Stimulated activated CD4-positive, alpha-beta T cell treated with anti-CD3 and anti-CD28 coated beads, Interleukin-1b, Interleukin-23, amount 100 ng/mL, for 24 hours (primary cell): ENCODE data around the gene CPHXL2.
A peak's percentile ranks its signal among the peaks of the same experiment; 100 is the strongest.

Experiments used
- DNase-seq, 4 experiments: peaks; one replicate each; pipeline ENCODE4 v3.0.0-alpha.2; 2020; ENCODE audit warnings: low read depth in 4 of 4, low spot score in 1 of 4

Gene CPHXL2

DNA sequence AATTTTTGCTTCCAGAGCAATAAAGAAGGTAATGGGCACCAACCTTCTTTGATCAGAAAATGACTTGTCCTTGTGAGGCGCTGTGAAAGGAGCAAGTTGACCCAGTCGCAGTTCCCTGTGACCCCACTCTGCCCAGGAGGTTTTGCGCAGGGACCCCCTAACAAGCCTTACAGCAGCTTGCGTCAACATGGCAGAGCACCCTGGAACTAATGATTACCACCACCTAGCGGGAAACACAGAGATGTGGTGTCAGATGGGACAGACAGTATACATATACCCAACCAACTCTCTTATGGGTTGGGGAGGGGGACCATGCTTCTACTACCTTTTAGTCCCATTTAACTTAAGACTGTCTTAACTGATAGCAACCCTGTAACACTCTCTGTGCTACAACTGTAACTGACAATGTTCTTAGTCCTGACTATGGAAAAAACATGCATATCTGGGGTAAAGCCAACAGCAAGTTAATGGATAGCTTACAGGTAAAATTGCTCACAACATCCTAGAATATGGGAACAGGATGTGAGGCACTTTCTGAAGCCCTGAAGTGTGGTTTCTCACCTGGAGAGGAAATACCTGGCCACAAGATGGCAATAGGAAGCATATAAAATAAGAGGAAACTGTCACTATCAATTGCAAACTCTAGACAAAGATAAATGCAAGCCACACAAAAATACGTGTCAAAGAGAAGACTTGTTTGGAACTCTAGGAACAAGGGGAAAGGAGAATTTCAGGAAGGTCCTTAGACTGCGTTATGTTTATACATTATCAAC lies 32.4 kb downstream of the CPHXL2 start:
- DNase-seq, result no peak

DNA sequence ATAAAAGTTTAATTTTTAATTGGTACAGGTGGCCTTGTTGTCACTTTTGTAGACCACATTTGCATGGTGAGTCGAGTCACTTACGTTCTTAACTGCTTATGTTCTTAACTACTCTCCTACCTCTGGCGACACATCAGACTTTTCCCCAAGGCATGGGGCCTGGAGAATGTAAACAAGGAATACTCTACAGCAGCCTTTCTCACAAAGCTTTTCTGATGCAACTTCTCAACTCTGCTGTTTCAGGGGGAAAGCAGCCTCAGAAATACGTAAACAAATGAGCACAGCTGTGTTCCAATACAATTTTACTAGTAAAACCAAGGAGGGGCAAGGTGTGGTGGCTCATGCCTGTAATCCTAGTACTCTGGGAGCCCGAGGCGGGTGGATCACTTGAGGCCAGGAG lies 36.2 kb downstream of the CPHXL2 start:
- no peak for DNase-seq

DNA sequence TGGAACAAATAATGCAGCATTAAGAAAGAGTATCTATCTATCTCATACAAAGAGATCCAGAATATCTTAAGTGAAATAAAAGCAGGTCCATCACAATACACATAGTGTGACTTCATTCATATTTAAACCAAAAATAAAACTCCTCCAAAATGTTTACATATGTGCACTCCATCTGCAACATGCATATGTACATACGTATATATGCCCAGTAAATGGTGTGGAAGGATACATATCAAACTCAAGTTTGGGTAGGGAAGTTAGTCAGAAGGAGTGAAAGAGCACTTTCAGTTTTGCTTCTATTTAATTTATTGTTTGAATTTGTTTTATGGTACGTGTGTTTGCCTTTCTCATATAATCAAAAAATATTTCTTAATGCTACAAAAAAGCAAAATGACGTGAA lies 41.8 kb downstream of the CPHXL2 start:
- DNase-seq, result no peak

DNA sequence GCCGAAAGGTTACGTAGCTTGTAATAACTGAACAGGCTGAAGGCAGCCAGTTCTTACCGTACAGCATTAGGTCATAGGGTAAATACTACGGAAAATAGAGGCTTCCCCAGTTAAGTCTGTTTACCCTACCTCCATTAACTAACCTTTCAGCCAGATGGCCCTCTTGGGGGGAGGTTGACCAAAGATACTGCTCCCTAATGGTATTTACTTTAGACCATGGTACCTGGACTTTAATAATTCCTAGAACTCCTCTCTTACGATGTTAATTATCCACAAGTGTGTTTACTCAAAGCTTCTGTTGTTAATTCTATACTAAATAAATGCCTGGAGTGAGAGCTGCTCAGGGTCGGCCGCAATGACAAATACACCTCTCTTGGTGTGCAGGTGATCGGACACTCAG lies 44.0 kb downstream of the CPHXL2 start:
- no peak for DNase-seq

DNA sequence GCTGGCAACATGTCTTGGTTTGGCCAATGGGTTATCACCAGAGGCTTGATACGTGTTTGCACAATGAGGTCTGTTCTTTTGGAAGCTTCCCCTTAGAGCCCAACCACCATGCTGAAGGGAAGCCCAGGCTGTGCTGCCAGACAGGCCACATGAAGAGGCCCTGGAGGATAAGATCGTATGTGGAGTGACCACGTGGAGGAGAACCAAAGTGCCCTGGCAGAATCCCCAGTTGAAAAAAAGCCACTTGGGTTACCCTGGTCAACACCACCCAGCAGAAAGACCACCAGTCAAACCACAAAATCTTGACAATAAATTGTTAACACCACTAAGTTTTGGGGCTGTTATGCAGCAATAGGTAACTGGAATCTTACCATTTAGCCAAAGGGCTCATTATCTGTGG lies 46.8 kb downstream of the CPHXL2 start:
- DNase-seq, result no peak

DNA sequence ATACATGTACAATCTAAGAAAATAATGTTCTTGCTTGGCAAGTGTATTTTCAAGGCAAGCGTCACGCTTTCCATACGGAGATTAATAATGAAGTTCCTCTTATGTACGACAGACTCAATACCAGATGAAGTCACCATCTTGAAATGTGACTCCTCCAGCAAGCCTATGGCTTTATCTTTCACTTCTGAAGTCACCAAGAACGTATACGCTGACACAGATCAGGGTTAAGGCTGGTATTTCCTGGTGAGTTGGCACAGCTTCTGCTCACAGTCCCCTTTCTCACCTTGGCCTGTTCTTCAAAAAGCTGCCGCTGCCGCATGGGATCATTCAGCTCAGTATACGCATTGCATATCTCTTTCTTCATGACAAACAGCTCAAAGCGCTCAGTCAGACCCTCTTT lies 47.7 kb downstream of the CPHXL2 start:
- no peak for DNase-seq

DNA sequence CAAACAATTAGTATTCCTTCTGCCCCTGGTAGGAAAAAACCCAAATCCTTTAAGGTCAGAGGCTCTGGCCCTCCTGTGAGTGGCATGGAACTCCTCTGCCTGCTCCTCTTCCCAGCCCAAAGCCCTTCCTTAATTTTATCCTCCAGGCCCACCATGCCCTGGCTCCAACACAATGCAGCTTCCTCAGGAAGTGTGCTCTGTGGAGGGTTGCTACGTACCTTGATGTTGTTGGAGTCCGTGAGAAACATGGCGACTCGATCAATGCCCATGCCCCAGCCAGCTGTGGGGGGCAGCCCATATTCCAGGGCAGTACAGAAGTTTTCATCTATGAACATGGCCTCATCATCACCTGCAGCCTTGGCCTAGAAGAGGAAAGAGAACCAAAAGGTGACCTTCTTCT lies 48.5 kb downstream of the CPHXL2 start:
- DNase-seq, result no peak

DNA sequence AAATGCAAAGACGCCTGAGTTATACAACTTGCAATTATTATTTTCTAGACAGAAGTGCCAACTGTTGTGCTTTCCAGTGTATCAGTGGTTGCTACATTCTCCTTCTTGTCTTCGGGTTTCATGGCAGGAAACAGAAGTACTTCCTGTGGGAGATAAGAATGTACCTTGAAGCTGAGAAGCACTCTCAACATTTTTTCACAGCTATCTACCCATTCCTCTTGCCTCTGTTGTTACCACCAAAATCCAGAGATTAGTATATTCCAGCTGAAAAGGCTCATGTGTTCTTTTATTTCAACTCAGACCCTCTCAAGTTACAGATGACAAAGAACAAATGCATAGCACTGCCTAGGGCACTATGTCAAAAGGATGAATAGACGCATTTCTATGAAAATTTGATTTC lies 49.0 kb downstream of the CPHXL2 start:
- DNase-seq, result no peak

DNA sequence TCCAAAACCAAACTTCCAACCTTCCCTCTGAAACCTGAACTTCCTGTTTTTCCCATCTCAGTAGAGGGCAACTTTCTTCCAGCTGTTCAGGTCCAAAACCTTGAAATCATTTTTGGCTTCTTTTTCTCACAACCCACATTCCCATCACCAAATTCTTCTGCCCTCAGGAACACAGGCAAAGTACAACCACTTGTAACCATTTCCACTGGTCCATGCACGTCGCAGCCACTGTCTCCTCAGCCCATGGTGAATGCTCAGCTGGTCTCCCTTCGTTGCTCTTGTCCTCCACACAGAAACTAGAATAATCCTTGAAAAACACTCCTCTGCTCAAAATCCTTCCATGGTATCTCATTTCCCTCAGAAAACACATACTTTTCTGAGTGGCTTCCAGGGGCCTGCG lies 50.0 kb downstream of the CPHXL2 start:
- DNase-seq, result no peak

DNA sequence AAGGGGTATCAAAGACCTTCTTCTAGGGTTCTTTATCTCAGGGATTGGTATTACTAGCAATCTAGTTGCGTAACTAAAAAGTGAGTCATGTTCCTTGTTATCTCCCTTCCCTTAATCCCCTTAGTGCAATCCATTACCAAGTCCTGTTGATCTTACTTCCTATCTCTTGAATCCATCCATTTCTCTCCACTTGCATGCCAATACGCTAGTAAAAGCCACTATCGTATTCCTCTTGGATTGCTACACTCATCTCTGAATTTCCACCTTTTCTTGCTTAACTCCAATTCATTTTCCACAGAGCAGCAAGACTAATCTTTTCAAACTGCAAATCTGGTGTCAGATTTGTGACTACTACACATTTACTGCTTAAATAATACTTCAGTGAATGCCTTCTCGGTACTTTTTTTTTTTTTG lies 51.9 kb downstream of the CPHXL2 start:
- DNase-seq, result no peak

DNA sequence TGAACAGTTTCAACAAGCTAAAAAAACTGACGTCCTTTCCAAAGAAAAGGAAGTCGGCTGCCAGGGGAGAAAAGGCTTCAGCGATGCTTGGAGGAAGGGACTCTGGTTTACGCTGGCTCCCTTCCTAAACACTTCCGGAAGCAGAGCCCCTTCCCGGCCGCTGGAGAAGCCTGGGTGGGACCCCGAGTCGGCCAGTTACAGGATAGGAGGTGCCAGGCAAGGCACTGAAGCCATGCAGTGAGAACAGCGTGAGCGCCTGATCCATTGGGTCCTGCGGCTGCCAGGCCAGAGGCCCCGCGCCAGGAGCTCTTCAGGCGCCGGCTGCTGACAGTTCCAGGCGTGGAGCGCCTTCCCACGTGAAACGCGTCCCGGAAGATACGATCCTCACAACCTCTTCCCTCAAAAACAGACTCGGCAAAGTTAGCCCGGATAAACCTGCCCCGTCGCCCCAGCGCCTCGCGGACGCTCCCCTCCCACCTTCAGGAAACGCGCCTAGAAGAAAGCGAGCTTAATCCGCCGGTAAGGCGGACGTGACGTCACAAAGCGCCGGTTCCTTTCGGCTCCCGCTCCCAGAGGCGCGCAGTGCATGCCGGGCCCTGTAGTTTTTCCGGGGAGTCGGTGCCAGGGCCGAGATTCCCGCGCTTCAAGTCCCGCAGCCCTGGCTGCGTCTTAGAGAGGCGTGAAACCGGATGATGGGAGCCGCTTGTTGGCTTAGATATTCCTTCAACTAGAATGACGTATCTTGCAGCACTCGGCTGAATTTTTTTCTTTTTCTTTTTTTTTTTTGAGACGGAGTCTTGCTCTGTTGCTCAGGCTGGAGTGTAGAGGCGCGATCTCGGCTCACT lies 53.8 kb downstream of the CPHXL2 start, which contains the start of gene ADAT1:
Gene ADAT1 (minus strand): TSS at position 521 of the 845 bp plus-strand sequence. CDS start 2,482 bp downstream, outside the sequence.
- peak; percentile 89 to 97 (median 96) for DNase-seq

DNA sequence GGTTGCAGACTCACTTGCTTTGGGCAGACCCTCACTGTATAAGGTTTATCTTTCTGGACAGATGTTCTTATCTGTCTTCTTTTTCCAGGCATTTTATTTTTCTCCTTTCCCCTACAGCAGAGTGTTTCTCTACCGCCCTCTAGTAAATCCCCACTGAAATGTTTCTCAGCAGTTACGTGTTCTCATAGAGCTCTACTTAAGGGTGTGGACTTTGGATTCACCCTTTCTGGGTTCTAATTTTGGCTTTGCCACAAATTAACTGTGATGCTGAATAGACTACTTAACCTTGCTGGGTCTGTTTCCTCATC lies 55.7 kb downstream of the CPHXL2 start:
- no peak for DNase-seq

DNA sequence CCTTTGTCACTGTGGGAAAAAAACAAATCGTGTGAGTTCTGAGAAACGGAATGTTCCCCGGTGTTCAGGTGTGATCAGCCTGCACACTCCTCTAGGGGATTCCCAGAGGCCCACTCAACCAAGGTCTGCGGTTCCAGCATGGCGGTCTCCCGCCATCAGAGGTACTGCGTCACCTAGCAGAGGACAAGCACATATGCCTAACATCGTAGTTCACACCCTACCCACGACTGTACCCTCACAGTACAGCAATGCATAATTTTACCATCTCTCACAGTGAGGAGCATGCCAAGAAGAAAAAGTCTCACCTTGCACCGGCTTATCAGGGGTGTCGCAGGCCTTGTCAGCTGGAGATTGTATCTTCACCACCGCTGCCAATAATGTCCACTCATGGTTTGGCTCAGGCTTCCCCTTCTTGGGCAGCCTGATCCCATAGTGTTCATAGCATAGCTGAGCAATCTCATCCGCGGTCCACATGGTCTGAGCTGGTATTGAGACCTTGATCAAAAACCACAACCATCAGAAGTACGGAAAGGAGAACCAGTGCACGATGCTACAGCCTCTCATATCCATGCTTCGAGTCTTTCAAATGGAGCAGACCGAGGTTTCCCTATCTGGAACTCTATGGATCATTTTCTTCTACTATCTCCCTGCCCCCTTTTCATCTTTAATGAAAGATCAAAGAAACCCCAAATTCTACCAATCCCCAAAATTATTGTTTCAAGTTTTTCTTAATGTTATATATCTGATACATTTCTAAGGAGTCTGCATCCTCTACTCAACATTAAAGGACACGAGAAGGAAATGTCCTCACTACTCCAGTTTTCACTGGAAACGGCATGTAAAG lies 56.3 kb downstream of the CPHXL2 start:
- DNase-seq, result no peak

DNA sequence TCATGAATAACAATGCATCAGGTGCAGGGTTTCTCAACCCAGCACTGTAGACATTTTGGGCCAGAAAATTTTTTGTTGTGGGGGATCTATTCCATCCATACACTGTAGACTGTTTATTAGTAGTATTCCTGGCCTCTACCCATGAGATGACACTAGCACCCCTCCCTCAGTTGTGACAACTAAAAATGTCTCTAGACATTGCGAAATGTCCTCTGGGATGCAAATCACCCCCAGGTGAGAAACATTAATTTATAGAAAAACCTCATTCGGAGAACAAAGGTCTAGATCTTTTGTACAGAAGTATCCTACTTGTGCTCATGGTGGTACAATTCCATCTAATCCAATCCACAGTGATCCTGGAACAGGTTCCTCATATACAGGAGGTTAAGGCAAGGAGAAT lies 58.0 kb downstream of the CPHXL2 start:
- no peak for DNase-seq

DNA sequence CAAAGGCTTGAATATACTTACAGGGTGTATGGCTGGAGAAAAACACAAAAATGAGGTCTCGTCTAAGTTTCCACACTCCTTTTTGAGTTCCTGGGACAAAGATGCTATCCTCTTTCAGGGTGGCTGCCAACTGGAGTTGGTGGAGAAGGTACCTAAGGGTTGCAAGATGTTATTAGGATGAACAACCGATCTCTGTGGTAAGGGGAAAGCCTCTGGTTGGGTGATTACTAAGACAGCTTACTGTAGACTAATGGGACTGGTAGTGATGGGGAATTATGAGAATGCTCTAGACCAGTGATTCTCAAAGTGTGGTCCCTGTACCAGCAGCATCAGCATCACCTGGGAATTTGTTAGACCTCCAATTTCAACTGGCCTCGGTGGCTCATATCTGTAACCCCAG lies 59.7 kb downstream of the CPHXL2 start:
- DNase-seq, result no peak

DNA sequence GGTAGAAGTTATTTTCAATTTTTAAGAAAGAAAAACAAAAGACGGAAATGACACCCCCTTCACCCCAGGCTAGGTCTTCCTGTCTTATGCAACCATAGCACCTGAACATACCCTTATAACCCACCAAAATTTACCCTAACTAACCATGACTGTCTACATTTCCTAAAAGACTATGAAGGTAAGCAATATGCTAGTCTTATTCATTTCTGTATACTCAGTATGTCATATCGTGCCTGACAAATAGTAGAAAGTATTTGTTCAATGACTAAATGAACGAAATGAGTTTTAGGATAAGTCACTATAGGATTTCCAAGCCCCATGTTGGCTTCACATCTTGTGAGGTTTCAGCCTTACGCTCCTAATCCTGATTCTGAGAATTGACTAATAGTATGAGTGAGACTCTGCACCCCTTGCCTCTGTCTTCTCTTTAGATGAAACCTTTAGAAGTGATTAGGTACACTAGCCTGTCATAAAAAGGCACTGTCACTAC lies 60.2 kb downstream of the CPHXL2 start:
- DNase-seq, result no peak

DNA sequence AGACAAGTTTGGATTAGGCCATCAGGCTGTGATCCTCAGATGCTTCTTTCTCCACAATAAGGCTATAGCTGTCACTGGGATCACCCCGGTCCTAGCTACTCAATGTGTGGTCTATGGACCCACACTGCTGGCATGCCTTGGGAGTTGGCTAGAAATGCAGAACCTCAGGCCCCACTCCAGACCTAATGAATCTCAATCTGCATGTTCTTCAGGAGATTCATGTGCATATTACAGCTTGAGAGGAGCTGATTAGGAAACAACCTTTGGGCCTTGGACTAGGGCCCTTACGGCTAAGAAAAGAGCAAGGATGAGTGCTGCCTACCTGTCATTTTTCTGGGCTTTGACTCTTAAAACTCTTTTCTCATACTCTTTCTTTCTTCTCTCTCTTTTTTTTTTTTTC lies 61.2 kb downstream of the CPHXL2 start:
- no peak for DNase-seq

DNA sequence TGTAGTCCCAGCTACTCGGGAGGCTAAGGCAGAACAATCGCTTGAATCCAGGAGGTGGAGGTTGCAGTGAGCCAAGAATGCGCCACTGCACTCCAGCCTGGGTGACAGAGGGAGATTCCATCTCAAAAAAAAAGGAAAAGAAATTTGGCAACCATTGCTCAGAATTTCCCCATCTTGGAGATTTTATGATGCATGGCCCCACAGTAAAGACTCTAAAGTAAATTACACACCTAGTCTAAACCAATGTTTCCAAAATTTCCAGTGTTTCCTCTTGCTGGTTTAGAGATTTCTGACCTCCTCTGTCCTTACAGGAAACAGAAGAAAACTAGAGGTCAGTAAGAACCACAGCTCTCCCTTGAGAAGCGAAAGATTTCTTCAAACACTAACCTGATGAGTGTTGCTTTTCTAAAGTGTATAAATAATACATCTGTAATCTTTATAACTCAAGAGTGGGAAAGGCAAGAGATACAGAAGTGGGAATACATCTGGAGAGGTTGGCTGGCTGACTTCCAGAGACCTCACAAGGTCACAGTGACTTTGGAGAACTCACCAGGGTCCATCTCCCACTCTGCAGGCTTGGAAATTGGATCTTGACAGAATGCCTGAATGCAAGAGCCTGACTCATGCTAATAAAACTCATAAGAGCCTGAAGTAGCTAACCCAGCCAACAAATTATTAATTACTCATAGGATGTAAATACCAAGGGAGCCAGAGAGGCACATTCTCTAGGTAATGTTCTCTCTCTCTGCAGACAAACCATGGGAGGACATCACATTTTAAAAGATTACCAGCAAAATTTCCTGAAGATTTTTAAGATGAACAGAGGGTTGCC lies 62.5 kb downstream of the CPHXL2 start:
- no peak for DNase-seq
